Omental fat pad (tissue), 4 donors: Measurements from ENCODE around the gene F7. TPM values are rescaled to one million over a fixed set of nuclear protein-coding genes. Genes with fewer than 3 reads are reported as not detected.

Experiments
- ATAC-seq: fragments of 150-250 bp; one replicate; pipeline ENCODE4 v1.9.1; 2016; ENCODE audit warnings: mild to moderate bottlenecking, moderate library complexity; ENCODE audit not compliant: low FRiP score
- DNase-seq: peaks from one replicate; pipeline ENCODE4 v3.0.0-alpha.2; 2019; ENCODE audit warnings: low spot score
- CTCF ChIP-seq, 3 donors: fragments of 450-650 bp; IDR thresholded peaks; one replicate each; pipeline ENCODE4 v1.5.1; 2016 to 2017; ENCODE audit warnings: antibody characterized with exemption in 3 of 3, mild to moderate bottlenecking in 3 of 3, moderate library complexity in 2 of 3
- total RNA-seq, 4 donors: library from RNA; depleted of rRNA; stranded (reverse); fragments of >200 nt; gene quantifications; one replicate each; pipeline ENCODE4 v1.1.0, GENCODE V29; 2016

F7 gene
- total RNA-seq, 4 donors from 2014 or later: 0.24 to 0.74 TPM; not detected in 2

GRCh38 chr13:113083022-113083373, 22.6 kb upstream of the F7 start:
- DNase-seq: no peak
- no peak for TF ChIP-seq CTCF (IDR thresholded peaks at IDR 0.05)
- no peak for ATAC-seq

GRCh38 chr13:113083402-113084061, 22.1 kb upstream of the F7 start:
- no peak for DNase-seq
- no peak for TF ChIP-seq CTCF (IDR thresholded peaks at IDR 0.05)
- no peak for ATAC-seq

GRCh38 chr13:113084094-113084942, 21.3 kb upstream of the F7 start:
- no peak for ATAC-seq
- no peak for DNase-seq
- TF ChIP-seq CTCF (IDR thresholded peaks at IDR 0.05): no peak

- DNase-seq: no peak
- ATAC-seq: no peak
- no peak for TF ChIP-seq CTCF (IDR thresholded peaks at IDR 0.05)
Measured at GRCh38 chr13:113084943-113085540, 20.5 kb upstream of the F7 start.

GRCh38 chr13:113086031-113086750, 19.4 kb upstream of the F7 start:
- ATAC-seq: no peak
- no peak for DNase-seq

More at GRCh38 chr13:113086031-113086750, 19.4 kb upstream of the F7 start:
- no peak for TF ChIP-seq CTCF (IDR thresholded peaks at IDR 0.05)
